DOHH2 (cell line): ENCODE results near the gene CNKSR2.

Source experiments
- CTCF ChIP-seq: fragments of 200-600 bp; sonication (generic); IDR thresholded peaks from one replicate; pipeline ENCODE4 v1.5.1; 2014; ENCODE audit warnings: antibody characterized with exemption, mild to moderate bottlenecking, low read depth, low read length; ENCODE audit not compliant: poor library complexity, severe bottlenecking
- EZH2phosphoT487 ChIP-seq: fragments of 200-600 bp; sonication (generic); IDR thresholded peaks from 2 replicates; pipeline ENCODE4 v1.6.1; 2017; ENCODE audit warnings: borderline replicate concordance, mild to moderate bottlenecking, antibody characterized with exemption, low read length, moderate library complexity, mixed read lengths

DNA sequence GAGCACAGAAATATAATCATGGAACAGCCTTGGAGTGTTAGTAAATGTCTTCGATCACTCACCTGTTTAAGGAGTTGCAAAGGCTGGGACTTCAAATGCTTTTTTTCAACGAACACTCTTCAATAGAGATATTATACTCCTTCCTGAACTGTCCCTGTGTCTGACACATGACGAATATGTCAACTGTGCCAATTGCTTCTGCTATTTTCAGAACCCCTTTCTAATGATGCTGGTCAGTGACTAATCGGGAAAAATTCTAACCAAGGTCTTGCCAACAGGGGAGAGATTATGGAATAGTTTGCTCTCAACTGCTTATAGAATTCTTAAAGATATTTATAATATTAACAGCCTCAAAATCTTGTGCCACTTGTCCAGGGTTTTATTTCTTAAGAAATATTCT is 292.5 kb downstream of the CNKSR2 start:
- TF ChIP-seq CTCF: no peak
- no peak for TF ChIP-seq EZH2phosphoT487
